ENCODE data around the gene EBP. TPM values are rescaled to one million over a fixed set of nuclear protein-coding genes. Genes with fewer than 3 reads are reported as not detected.
"Not testable (repeated sequence)": the region's sequence is repeated elsewhere in the genome, so short reads cannot be mapped to it uniquely, and the experiment has no call there.

The EBP gene
- total RNA-seq, 2 donors from 2014 or later, result 37.8 to 46.9 TPM

DNA sequence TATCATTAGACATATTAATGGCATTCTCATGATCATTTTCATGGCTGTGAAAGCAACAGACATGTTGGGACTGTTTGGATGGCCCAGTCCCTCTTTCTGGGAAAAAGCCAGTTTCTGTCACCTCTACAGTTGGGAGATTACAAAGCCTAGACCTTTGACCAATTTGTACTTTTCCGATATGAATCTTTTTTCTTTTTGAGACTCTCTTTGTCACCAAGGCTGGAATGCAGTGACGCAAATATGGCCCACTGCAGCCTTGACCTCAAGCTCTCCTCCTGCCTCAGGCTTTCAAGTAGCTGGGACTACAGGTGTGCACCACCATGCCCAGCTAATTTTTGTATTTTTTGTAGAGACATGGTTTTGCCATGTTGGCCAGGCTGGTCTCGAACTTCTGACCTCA, 27.3 kb downstream of the EBP start:
- 100% methylated on average over 2 of the region's 3 CpGs for WGBS
- no peak overlapping the region for H3K4me3 ChIP-seq
- H3K27ac ChIP-seq, result no peak overlapping the region
- no peaks in the 10 kb centered on the region for H3K27me3 ChIP-seq (replicated peaks; ENCODE audit: insufficient read depth)
- H3K4me1 ChIP-seq (replicated peaks), result no peaks in the 10 kb centered on the region
- intact Hi-C loops (cut with DNase I), result no loop called here
- TF ChIP-seq POLR2A (IDR thresholded peaks at IDR 0.05) (no peak), POLR2AphosphoS5 (IDR thresholded peaks at IDR 0.05) (no peak), CTCF (IDR thresholded peaks at IDR 0.05) (no peak)
- H3K9me3 ChIP-seq, result no peaks in the 10 kb centered on the region
- no peaks in the 10 kb centered on the region for H3K36me3 ChIP-seq
- no peak for DNase-seq (ENCODE audit: low spot score)

DNA sequence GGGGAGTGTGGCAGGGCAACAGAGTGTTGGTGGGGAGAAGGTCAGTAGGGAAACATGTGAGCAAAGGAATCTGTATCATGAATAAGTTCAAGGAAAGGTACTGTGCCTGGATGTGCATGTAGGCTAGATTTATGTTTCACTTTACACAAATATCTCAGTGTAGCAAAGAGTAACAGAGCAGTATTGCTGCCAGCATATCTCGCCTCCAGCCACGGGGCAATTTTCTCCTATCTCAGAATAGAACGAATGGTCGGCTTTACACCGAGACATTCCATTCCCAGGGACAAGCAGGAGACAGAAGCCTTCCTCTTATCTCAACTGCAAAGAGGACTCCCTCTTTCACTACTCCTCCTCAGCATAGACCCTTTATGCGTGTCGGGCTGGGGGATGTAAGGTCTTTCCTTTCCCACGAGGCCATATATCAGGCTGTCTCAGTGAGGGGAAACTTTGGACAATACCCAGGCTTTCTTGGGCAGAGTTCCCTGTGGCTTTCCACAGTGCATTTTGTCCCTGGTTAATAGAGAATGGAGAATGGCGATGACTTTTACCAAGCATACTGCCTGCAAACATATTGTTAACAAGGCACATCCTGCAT, 34.2 kb downstream of the EBP start:
- H3K36me3 ChIP-seq; H3K4me1 ChIP-seq (replicated peaks); H3K9me3 ChIP-seq; H3K27me3 ChIP-seq (replicated peaks; ENCODE audit: insufficient read depth); intact Hi-C loops (cut with DNase I); H3K4me3 ChIP-seq; H3K27ac ChIP-seq; DNase-seq (ENCODE audit: low spot score): not testable (repeated sequence)
- 73% methylated on average over 9 of the region's 9 CpGs for WGBS

DNA sequence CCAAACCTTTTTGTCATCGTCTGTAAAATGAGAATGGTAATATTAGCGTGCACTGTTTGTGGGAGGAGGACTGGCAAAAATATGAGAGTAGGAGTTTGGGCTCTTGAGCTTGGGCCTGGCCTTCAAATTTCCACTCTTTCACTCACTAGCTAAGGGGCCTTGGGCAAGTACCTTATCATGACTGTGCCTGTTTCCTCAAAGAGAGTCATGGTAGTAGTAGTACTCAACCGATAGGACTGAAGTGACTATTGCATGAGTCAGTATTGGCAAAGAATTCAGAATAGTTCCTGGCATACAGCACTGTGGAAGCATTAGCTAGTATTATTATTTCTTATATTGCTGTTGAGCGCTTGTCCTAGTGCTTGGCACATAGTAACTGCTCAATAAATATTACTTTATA, 36.7 kb downstream of the EBP start:
- Histone ChIP-seq H3K9me3 (no peaks in the 10 kb centered on the region), H3K4me1 (replicated peaks) (no peaks in the 10 kb centered on the region), H3K27me3 (replicated peaks; ENCODE audit: insufficient read depth) (no peaks in the 10 kb centered on the region), H3K27ac (no peak overlapping the region), H3K4me3 (no peak overlapping the region), H3K36me3 (no peaks in the 10 kb centered on the region)
- DNase-seq (ENCODE audit: low spot score), result no peak
- TF ChIP-seq POLR2A (IDR thresholded peaks at IDR 0.05) (no peak), POLR2AphosphoS5 (IDR thresholded peaks at IDR 0.05) (no peak), CTCF (IDR thresholded peaks at IDR 0.05) (no peak)
- intact Hi-C loops (cut with DNase I), result no loop called here
- WGBS, result 78% methylated on average over 4 of the region's 4 CpGs

- no peak overlapping the region for H3K4me3 ChIP-seq
- no peaks in the 10 kb centered on the region for H3K27me3 ChIP-seq (replicated peaks; ENCODE audit: insufficient read depth)
- no peak overlapping the region for H3K27ac ChIP-seq
- H3K9me3 ChIP-seq, result no peaks in the 10 kb centered on the region
- no peak for DNase-seq (ENCODE audit: low spot score)
- TF ChIP-seq POLR2A (IDR thresholded peaks at IDR 0.05) (no peak), CTCF (IDR thresholded peaks at IDR 0.05) (no peak), POLR2AphosphoS5 (IDR thresholded peaks at IDR 0.05) (no peak)
- H3K36me3 ChIP-seq, result no peaks in the 10 kb centered on the region
- intact Hi-C loops (cut with DNase I), result no loop called here
- no peaks in the 10 kb centered on the region for H3K4me1 ChIP-seq (replicated peaks)
- WGBS, result 93% methylated on average over 6 of the region's 24 CpGs
Measured at GRCh38 chrX:48559636-48560035, 38.0 kb downstream of the EBP start.

GRCh38 chrX:48560056-48560455, 38.4 kb downstream of the EBP start:
- Histone ChIP-seq H3K9me3 (no peaks in the 10 kb centered on the region), H3K27ac (no peak overlapping the region), H3K4me3 (no peak overlapping the region), H3K36me3 (no peaks in the 10 kb centered on the region), H3K4me1 (replicated peaks) (no peaks in the 10 kb centered on the region), H3K27me3 (replicated peaks; ENCODE audit: insufficient read depth) (no peaks in the 10 kb centered on the region)
- TF ChIP-seq POLR2A (IDR thresholded peaks at IDR 0.05) (no peak), CTCF (IDR thresholded peaks at IDR 0.05) (no peak), POLR2AphosphoS5 (IDR thresholded peaks at IDR 0.05) (no peak)
- no peak for DNase-seq (ENCODE audit: low spot score)
- intact Hi-C loops (cut with DNase I), result no loop called here
- 88% methylated on average over 11 of the region's 14 CpGs for WGBS

Measured in prostate gland (tissue), 2 donors.